NCI-H526 treated with DMSO at 0.1 percent for 48 hours (cell line): Measurements from ENCODE around the gene UBE2F.
"Not testable (repeated sequence)": the region's sequence is repeated elsewhere in the genome, so short reads cannot be mapped to it uniquely, and the experiment has no call there.

Experiments used
- DNase-seq: peaks from one replicate; lab custom pipeline; 2025; lab: John Stamatoyannopoulos, UW

The UBE2F gene

DNA sequence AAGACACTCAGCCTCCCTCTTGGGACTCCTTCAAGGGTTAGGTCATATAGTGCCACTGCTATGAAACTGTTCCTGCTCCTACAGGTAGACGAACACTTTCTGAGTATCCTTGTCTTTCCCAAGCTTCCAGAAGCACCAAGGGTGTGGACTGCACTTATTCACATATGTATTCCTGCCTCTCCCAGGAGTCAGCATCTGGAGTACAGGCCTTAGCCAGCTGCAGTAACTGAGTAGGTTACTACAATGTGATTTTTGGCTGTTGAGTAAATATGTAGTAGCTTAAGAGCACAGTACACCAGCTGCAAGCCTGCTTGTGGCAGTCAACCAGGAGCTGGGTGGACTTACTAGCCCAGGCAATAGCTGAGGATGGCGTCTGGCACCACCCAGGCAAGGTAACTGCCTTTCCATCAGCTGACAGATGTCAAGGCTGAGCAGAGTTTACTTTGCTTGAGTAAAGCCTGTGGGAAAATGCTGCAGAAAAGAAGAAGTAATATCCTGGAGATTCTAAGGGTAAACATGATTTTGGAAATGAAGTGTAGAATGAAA, 80.0 kb downstream of the UBE2F start:
- DNase-seq, result no peak

DNA sequence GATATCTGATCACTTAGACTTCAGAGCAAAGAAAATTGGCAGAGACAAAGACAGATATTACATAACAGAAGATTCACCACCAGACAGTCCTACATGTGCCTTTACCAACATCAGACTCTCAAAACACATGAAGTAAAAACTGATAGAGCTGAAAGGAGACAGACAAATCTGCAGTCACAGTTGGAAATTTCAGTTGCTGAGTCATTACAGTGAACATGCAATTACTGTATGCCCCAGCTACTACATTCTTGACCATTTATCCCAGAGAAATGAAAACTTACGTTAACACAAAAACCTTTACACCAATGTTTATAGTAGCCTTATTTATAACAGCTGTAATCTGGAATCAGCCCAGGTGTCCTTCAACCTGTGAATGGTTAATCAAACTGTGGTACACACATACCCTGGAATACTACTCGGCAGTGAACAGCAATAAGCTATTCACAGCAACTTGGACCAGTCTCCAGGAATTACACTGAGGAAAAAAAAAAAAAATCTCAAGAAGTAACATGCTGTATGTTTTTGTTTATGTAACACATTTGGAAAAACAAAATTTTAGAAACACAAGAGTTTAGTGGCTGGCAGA, 86.5 kb downstream of the UBE2F start:
- no peak for DNase-seq

DNA sequence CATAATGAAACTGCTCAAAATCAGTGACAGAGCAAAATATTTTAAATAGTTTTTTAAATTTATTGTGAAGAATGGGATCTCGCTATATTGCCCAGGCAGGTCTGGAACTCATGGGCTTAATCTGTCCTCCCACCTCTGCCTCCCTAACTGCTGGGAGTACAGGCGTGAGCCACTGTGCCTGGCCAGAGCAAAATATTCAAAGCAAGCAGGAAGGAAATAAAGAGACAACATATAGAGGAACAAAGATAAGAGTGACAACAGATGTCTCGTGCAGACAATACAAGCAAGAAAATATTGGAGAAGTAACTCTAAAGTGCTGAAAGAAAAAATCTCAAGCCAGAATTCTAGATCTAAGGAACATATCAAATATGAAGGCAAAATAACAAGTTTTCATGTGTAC, 89.0 kb downstream of the UBE2F start:
- no peak for DNase-seq

DNA sequence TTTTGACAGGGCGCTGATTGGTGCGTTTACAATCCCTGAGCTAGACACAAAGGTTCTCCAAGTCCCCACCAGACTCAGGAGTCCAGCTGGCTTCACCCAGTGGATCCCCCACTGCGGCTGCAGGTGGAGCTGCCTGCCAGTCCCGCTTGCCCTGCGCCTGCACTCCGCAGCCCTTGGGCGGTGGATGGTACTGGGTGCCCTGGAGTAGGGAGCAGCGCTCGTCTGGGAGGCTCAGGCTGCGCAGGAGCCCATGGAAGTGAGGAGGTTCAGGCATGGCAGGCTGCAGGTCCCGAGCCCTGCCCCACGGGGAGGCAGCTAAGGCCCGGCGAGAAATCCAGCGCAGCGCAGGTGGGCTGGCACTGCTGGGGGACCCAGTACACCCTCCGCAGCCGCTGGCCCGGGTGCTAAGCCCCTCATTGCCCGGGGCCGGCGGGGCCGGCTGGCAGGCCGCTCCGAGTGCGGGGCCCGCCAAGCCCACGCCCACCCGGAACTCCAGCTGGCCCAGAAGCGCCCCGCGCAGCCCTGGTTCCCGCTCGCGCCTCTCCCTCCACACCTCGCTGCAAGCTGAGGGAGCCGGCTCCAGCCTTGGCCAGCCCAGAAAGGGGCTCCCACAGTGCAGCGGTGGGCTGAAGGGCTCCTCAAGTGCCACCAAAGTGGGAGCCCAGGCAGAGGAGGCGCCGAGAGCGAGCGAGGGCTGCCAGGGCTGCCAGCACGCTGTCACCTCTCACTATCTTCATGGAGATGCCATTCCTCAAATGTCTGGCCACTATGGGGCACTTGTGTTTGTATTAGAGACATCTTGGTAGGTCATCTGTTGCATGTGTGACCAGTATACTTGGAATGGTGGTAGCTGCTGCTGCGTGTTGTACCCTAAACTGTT, 91.1 kb downstream of the UBE2F start:
- DNase-seq, result not testable (repeated sequence)

DNA sequence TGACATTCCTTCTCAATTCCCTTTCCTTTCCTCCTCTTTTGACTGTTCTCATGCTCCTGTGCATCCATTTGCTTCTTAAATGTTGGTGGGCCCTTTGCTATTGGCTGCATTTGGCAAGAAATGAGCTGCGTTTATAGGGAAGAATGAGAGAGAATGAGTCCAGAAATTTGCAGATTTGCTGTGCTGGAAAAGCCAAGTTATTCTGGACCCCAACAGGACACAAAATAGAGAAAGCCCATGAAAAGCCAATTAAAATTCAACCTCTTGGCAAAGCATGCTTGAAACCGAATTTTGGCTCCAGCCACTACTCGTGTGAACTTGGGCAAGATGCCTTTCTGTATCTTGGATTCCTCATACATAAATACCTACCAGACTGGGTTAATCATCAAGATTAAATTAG, 92.7 kb downstream of the UBE2F start:
- no peak for DNase-seq

DNA sequence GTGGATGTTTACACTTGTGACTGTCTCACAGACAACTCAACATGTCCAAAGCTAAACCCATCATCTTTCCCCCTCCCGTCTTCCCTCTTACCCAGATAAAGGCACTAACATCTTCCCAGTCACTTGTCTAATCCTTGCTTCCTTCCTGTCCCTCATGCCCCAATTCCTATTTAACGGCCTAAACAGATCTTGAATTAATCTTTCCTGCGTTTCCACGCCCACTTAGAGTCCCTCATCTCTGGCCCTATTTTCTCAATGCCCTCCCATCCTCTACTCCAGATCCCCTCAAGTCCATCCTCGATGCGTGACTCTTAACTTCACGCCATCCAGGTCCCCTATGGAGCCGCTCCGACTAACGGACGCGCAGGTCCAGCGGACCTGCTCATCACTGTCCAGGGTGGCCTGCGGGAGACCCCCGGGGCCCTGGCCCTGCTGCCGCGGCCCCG, 93.3 kb downstream of the UBE2F start:
- no peak for DNase-seq

DNA sequence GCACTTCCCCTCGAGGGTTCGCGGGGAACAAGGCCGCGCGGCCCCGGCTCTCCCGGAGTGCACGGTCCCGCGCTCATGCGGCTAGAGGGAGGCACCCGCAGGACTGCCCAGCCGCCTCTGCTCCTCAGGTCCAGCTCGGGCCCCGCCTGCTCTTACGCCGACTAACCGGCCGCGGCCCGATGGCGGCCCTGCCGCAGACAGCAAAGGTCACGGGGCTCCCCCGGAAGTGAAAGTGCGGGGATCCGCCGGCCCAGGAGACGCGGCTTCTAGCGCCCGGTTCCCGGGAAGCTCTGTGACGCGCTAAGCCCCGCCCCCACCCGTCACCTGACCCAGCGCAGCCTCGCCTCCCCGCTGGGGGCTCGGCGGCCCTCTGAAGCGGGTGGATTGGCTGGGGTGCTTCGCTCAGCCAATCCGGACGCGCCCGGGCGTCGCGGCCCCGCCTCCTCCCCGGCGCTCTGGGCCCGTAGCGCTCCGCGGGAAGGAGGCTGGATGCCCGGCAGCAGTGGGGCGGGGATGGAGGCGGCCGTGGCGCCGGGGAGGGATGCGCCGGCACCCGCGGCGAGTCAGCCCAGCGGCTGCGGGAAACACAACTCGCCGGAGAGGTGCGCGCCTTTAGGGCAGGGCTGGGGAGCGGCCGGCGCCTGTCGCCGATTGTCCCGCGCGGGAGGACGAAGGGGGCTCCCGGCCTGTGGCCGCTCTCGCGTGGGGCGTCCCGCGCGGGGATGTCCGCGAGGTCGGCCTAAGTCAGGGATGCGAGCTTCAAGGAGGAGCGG, 93.9 kb downstream of the UBE2F start, which contains the start of gene SCLY:
SCLY (plus strand) TSS at position 460 of the 773 bp plus-strand sequence; CDS start at position 514, 54 bp downstream.
- peak; percentile 95 for DNase-seq

DNA sequence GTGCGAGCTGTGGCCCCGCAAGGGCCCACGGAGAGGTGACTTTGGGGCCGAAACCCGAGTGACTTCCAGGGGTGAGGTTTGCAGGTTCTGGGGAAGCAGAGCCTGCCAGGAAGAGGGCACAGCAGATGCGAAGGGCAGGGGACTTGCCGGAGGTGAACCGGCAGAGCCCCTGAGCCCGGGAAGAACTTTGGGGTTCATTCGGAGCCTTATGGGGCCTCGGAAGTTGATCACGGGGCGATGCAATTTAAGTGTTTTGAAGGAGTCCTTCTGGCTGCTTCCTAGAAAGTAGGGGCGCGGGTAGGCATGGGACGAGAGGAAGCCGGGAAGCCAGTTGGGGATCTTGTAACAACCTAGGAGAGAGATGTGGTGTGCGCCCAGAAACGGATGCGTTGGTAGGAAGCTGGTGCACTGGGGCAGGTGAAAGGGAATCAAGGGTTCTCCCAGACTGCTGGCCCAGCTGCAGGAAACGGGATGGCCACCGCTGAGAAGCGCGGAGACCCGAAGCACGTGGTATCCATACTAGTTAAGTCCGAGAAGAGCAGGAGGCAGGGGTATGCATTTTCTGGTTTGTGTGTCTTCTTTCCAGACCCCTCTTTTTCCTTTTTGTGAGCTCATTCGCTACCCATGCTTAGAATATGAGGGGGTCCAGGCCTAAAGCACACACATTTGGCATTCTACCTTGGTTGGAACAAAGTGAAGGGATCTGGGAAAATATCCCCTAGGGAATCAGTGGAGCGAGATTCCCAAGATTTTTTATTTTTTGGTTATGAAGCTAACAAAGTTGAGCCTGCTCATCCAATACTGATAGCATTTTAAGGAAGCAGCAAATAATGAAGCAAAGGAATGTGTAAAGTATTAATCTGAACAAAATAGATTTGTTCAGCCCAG, 94.7 kb downstream of the UBE2F start:
- peak; percentile 58 for DNase-seq

DNA sequence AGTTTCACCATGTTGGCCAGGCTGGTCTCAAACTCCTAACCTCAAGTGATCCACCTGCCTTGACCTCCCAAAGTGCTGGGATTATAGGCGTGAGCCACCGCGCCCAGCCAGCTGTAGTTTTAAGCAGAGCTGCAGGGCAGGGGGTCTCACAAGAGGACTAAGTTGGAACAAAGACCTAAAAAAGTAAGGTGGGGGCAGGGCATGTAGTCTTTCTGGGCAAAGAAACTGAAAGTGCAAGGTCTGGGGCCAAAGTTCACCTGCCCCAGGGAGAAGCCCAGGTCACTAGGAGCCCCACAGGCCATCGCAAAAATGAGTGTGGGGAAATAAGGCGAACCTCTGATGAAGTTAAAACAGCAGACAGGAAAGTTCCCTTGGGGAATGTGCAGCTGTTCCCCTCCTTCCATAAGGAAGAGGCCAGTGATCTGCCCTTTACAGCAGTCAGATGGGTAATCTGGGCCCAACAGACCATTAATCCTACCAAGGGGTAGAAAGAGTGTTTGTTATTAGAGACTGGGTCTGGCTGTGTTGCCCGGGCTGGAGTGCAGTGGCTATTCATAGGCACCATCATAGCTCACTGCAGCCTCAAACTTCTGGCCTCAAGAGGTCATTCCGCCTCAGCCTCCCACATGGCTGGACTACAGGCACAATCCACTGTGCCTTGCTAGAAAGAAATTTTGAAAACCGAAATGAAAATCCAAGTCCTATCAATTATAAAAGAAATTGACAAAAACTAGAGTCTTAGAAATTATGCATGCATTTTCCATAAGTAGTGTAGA, 96.8 kb downstream of the UBE2F start:
- no peak for DNase-seq

DNA sequence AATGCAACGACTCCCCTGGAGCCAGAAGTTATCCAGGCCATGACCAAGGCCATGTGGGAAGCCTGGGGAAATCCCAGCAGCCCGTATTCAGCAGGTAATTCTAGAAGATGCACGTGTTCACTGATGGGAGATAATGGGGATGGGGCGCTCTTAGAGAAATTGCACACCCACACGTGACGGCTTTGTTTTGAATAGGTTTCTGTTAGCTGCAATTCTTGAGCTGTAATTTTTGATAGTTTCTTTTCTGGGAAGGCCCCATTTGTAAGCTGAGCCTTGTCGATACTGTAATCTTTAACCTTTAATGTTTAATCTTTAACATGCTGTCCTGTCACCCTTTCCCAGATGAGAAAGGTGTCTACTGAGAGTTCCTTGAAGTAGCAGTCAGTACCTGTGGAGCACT, 97.6 kb downstream of the UBE2F start:
- DNase-seq, result no peak

DNA sequence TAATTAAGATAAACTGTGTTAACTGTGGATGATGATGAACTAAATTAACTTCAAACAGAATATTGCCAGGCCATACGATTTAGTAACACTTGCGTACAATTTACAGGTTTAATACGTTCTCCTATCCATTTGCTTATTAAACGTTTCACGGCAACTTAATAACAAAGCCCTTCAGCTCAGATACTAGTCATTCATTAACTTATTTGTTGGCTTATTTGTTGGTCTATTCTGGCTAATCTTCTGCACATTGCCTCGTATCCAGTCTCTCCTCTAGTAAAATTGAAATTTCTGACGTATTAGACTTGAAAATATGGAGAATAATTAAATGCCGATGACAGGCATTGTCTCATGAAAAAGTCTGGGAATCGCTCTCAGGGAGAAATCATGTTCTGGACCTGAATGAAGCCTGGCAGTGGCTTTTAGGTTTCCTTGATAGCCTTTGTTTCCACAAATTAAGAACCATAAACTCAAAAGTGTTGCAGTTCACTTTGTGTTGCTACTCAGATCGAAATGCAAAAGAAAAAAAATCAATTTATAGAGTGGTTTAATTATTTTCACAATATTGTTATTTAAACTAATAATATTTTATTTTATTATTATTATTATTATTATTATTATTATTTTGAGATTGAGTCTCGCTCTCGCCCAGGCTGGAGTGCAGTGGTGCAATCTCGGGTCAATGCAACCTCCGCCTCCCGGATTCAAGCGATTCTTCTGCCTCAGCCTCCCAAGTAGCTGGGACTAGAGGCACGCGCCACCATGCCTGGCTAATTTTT, 98.4 kb downstream of the UBE2F start:
- DNase-seq, result no peak

DNA sequence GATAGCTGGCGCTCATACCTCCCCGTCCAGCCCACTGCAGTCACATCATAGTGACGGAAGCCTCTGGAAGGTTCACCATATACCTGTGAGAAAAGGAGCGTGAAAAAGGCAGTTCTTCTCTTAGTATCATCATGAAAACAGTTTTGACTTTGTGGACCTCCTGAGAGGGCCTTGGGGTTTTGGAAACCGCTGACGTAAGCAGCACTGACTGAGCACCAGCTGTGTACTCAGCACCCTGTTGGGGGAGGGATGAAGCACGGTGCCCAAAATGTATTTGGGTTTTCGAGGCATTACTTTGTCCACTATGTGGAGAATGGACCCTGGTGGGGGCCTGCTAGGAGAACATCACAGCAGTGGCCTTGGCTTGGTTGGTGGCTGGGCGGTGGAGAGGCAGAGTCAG, 99.4 kb downstream of the UBE2F start:
- DNase-seq, result no peak

DNA sequence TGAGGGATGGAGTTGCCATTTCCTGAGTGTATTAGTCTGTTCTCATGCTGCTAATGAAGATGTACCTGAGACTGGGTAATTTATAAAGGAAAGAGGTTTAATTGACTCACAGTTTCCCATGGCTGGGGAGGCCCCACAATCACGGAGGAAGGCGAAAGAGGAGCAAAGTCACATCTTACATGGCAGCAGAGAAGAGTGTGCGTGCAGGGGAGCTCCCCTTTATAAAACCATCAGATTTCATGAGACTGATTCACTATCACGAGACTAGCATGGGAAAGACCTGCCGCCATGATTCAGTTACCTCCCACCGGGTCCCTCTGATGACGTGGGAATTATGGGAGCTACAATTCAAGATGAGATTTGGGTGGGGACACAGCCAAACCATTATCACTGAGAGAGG, 99.9 kb downstream of the UBE2F start:
- DNase-seq, result not testable (repeated sequence)

DNA sequence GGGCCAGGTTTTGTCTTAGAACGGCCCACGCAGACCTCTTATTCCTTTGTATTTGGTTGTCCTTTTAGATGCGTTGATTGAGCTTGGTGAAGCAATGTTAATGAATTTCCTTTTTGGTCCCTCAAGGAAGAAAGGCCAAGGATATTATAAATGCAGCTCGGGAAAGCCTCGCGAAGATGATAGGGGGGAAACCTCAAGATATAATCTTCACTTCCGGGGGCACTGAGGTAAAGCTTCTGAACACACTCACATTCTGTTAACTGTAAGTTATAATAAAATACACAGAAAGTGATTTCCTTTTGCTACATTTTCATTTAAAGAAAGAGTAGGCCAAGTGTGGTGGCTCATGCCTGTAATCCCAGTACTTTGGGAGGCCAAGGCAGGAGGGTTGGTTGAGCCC, 101.1 kb downstream of the UBE2F start:
- no peak for DNase-seq

DNA sequence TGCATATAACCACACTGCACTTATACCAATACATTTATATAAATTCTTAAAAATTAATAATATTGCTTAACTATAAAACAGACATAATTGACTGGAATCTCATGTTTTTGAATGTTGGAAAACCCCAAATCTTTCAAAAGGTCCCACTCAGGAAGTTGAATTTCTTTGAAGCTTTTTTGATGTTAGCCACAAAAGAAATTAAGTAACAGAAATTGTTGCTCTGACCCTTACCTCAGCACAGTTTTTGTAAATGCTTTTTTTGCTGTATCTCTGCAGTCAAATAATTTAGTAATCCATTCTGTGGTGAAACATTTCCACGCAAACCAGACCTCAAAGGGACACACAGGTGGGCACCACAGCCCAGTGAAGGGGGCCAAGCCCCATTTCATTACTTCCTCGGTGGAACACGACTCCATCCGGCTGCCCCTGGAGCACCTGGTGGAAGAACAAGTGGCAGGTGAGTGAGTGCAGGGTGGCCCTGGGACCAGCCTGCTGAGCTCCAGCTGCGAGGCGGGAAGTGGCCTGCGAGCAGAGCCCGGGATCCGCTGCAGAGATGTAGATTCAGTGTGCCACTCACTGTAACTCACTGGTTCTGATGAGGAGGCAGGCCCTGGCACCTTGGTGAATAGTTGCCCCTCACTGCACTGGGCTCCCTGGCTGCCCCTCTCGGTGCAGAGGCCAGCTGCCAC, 102.4 kb downstream of the UBE2F start:
- DNase-seq, result no peak

DNA sequence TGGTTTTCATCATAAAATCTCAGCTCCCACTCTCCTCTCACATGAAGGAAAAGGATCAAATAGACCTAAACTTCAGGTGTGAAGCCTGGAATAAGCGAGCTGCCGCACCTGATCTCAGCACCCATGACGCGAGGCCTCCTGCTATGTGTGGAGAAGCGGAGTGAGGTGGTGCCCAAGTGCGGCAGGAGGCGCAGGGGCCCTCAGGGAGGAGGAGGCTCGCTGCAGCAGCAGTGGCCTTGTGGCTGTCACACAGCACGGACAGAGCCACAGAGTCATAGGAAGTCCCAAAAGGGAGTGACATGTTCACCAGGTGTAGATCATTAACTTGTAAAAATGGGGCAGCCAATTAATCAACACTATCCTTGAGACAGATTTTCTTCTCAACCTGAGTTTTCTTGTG, 103.1 kb downstream of the UBE2F start:
- DNase-seq, result no peak

DNA sequence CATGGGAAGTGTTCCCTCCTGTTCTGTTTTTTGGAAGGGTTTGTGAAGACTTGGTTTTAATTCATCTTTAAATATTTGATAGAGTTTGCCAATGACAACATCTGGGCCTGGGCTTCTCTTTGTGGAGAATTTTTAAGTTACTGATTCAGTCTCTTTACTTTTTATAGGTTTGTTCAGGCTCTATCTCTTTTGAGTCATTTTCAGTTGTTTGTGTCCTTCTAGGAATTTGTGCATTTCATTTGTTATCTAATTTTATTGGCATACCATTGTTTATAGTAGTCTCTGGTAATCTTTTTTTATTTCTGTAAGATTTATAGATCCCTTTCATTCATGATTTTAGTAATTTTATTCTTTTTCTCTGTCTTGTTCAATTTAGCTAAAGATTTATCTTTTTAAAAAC, 108.6 kb downstream of the UBE2F start:
- DNase-seq, result no peak

DNA sequence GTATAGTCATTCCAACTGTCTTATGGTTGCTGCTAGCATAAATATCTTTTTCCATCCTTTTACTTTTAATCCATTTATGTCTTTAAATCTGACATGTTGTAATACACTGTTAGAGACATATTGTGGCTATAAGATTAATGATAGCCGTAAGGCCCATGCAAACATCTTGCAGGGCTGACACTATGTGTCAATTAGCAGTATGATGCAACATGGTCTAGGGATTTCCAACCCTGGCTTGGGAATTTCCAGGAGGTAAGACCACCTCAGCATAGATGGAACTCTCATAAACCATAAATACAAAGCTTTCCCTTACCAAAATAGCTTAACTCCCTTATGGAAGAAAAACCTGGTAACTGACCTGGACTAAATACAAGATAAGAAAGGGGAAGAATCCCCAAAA, 110.5 kb downstream of the UBE2F start:
- DNase-seq, result no peak

DNA sequence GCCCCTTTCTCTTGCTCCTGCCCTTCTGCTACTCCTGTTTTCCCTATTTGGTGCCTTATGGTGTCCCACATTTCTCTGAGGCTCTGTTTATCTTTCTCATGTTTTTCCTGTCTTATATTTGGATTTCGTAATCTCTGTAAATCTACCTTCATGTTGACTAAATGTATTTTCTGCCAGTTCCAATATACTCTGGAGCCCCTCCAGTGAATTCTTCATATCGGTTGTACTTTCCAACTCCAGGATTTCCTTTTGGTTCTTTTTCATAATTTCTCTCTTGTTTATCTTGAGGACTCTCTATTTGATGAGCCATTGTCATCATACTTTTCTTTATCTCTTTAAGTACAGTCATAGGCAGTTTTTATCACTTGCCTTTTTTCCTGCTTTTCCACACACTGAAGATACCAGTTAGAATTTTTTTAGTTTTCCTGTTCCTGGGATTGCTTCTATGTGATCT, 113.1 kb downstream of the UBE2F start:
- DNase-seq, result no peak
